Measurements from ENCODE around the gene HSPA4. TPM values are rescaled to one million over a fixed set of nuclear protein-coding genes. Genes with fewer than 3 reads are reported as not detected.
"Not testable (repeated sequence)": the region's sequence is repeated elsewhere in the genome, so short reads cannot be mapped to it uniquely, and the experiment has no call there.

The HSPA4 gene
- total RNA-seq, 1 donor from 2014 or later = 240 TPM

- no peak for DNase-seq (ENCODE audit: low read depth)
These were observed 71.5 kb downstream of the HSPA4 start for GRCh38 chr5:133123297-133123696.

- DNase-seq (ENCODE audit: low read depth) = no peak
These were observed 73.1 kb downstream of the HSPA4 start for GRCh38 chr5:133124891-133125290.

- no peak for DNase-seq (ENCODE audit: low read depth)
These were observed 76.3 kb downstream of the HSPA4 start for GRCh38 chr5:133128066-133128465.

- DNase-seq (ENCODE audit: low read depth) = no peak
These were observed 77.5 kb downstream of the HSPA4 start for GRCh38 chr5:133129289-133129688.

- DNase-seq (ENCODE audit: low read depth) = no peak
These were observed 78.1 kb downstream of the HSPA4 start for GRCh38 chr5:133129950-133130349.

- DNase-seq (ENCODE audit: low read depth) = peak; percentile 22
These were observed 78.7 kb downstream of the HSPA4 start for GRCh38 chr5:133130387-133131118.

GRCh38 chr5:133132717-133133116 lies 80.9 kb downstream of the HSPA4 start:
- DNase-seq (ENCODE audit: low read depth) = no peak

GRCh38 chr5:133133241-133133640 lies 81.4 kb downstream of the HSPA4 start:
- not testable (repeated sequence) for DNase-seq (ENCODE audit: low read depth)

- DNase-seq (ENCODE audit: low read depth) = not testable (repeated sequence)
These were observed 85.1 kb downstream of the HSPA4 start for GRCh38 chr5:133136890-133137289.

GRCh38 chr5:133140311-133140710 lies 88.5 kb downstream of the HSPA4 start:
- no peak for DNase-seq (ENCODE audit: low read depth)

- no peak for DNase-seq (ENCODE audit: low read depth)
These were observed 89.9 kb downstream of the HSPA4 start for GRCh38 chr5:133141746-133142145.

GRCh38 chr5:133142782-133143181 lies 91.0 kb downstream of the HSPA4 start:
- DNase-seq (ENCODE audit: low read depth) = no peak

- no peak for DNase-seq (ENCODE audit: low read depth)
These were observed 92.6 kb downstream of the HSPA4 start for GRCh38 chr5:133144245-133144981.

GRCh38 chr5:133145436-133146170 lies 93.8 kb downstream of the HSPA4 start:
- no peak for DNase-seq (ENCODE audit: low read depth)

GRCh38 chr5:133147411-133147810 lies 95.6 kb downstream of the HSPA4 start:
- DNase-seq (ENCODE audit: low read depth) = no peak

GRCh38 chr5:133147815-133148567 lies 96.2 kb downstream of the HSPA4 start:
- DNase-seq (ENCODE audit: low read depth) = no peak

GRCh38 chr5:133149345-133149744 lies 97.5 kb downstream of the HSPA4 start:
- no peak for DNase-seq (ENCODE audit: low read depth)

- no peak for DNase-seq (ENCODE audit: low read depth)
These were observed 99.2 kb downstream of the HSPA4 start for GRCh38 chr5:133150909-133151544.

GRCh38 chr5:133154274-133155075 lies 102.7 kb downstream of the HSPA4 start:
- DNase-seq (ENCODE audit: low read depth) = no peak

- no peak for DNase-seq (ENCODE audit: low read depth)
These were observed 103.6 kb downstream of the HSPA4 start for GRCh38 chr5:133155326-133155969.
